SK-N-SH (cell line): ENCODE results near the gene FRK. TPM values are rescaled to one million over a fixed set of nuclear protein-coding genes. Genes with fewer than 3 reads are reported as not detected.

Experiments used
- CTCF ChIA-PET: fragments of 300-600, 350-600 bp; formaldehyde crosslinking; extraction: SDS; loops from one replicate; lab custom pipeline; 2021; lab: Yijun Ruan, JAX
- POLR2A ChIA-PET: fragments of 350-600 bp; sonication (Branson Sonifier 250); formaldehyde crosslinking; extraction: SDS; loops from one replicate; lab custom pipeline; 2020; ENCODE audit warnings: antibody characterized with exemption, inconsistent platforms; lab: Yijun Ruan, JAX
- DNase-seq: peaks from one replicate; pipeline ENCODE4 v3.0.0; 2012
- H2AFZ ChIP-seq: fragments of 200-600 bp; sonication (generic); 2 replicates; pipeline ENCODE4 v1.8.1; 2016; ENCODE audit warnings: antibody characterized with exemption, mild to moderate bottlenecking, low read depth
- H3F3A ChIP-seq: fragments of 200-600 bp; sonication (generic); replicated peaks from 2 replicates; pipeline ENCODE3; 2016; ENCODE audit warnings: antibody characterized with exemption, mild to moderate bottlenecking; ENCODE audit not compliant: insufficient read depth
- H3K27ac ChIP-seq, 2 experiments: fragments of 200-500 bp in 1 of 2; fragments of 200-600 bp in 1 of 2; sonication (Bioruptor generic) in 1 of 2; sonication (generic), shearing (Covaris generic) in 1 of 2; 2 replicates each; pipeline versions ENCODE4 v1.5.1 to v1.6.1; 2014 to 2016; ENCODE audit warnings: low read depth in 2 of 2, inconsistent platforms in 1 of 2, low read length in 1 of 2, mild to moderate bottlenecking in 1 of 2, mixed read lengths in 1 of 2
- H3K27me3 ChIP-seq: fragments of 200-600 bp; sonication (generic), shearing (Covaris generic); 2 replicates; pipeline ENCODE4 v1.6.1; 2016; ENCODE audit warnings: mixed run types; ENCODE audit not compliant: insufficient read depth
- H3K36me3 ChIP-seq, 2 experiments: fragments of 200-500 bp in 1 of 2; fragments of 200-600 bp in 1 of 2; sonication (Bioruptor generic) in 1 of 2; sonication (generic) in 1 of 2; replicated peaks in 1 of 2; 2 replicates each; pipeline versions ENCODE3 to v1.5.1; 2014 to 2016; ENCODE audit warnings: low read length in 1 of 2, mild to moderate bottlenecking in 1 of 2; ENCODE audit not compliant: insufficient read depth in 2 of 2, control insufficient read depth in 1 of 2
- H3K4me1 ChIP-seq, 2 experiments: fragments of 200-500 bp in 1 of 2; fragments of 200-600 bp in 1 of 2; sonication (Bioruptor generic) in 1 of 2; sonication (generic), shearing (Covaris generic) in 1 of 2; 2 replicates each; pipeline versions ENCODE4 v1.5.1 to v1.6.1; 2014 to 2016; ENCODE audit warnings: low read depth in 1 of 2, low read length in 1 of 2, mixed run types in 1 of 2; ENCODE audit not compliant: insufficient read depth in 2 of 2, control insufficient read depth in 1 of 2
- H3K4me2 ChIP-seq: fragments of 200-600 bp; sonication (generic), shearing (Covaris generic); 2 replicates; pipeline ENCODE4 v1.6.1; 2017; ENCODE audit warnings: mixed run types
- H3K4me3 ChIP-seq, 2 experiments: fragments of 200-500 bp in 1 of 2; fragments of 200-600 bp in 1 of 2; sonication (Bioruptor generic) in 1 of 2; sonication (generic), shearing (Covaris generic) in 1 of 2; 2 replicates each; pipeline versions ENCODE4 v1.5.1 to v1.8.1; 2014 to 2016; ENCODE audit warnings: low read depth in 2 of 2, inconsistent platforms in 1 of 2, low read length in 1 of 2, mild to moderate bottlenecking in 1 of 2, mixed read lengths in 1 of 2, moderate library complexity in 1 of 2
- H3K79me2 ChIP-seq: fragments of 200-600 bp; sonication (generic); 2 replicates; pipeline ENCODE4 v1.8.1; 2017; ENCODE audit warnings: mild to moderate bottlenecking; ENCODE audit not compliant: insufficient read depth
- H3K9ac ChIP-seq: fragments of 200-600 bp; sonication (generic); 2 replicates; pipeline ENCODE4 v1.6.1; 2017; ENCODE audit warnings: mixed run types
- H3K9me2 ChIP-seq: fragments of 200-600 bp; sonication (generic); 2 replicates; pipeline ENCODE4 v1.6.1; 2017; ENCODE audit warnings: mixed run types
- H3K9me3 ChIP-seq: fragments of 200-600 bp; sonication (generic); 2 replicates; pipeline ENCODE4 v1.6.1; 2017; ENCODE audit warnings: mixed run types, mild to moderate bottlenecking, moderate library complexity
- H4K20me1 ChIP-seq: fragments of 200-600 bp; sonication (generic); 2 replicates; pipeline ENCODE4 v1.6.1; 2017; ENCODE audit warnings: mild to moderate bottlenecking, mixed run types; ENCODE audit not compliant: insufficient read depth
- CHD2 ChIP-seq: fragments of 150-350 bp; IDR thresholded peaks from 2 replicates; pipeline ENCODE4 v1.6.1; 2018; ENCODE audit warnings: low read length; ENCODE audit not compliant: partially characterized antibody
- EZH2phosphoT487 ChIP-seq: fragments of 200-600 bp; sonication (generic); IDR thresholded peaks from 2 replicates; pipeline ENCODE4 v1.6.1; 2017; ENCODE audit warnings: low read depth, mixed run types, mild to moderate bottlenecking, antibody characterized with exemption, moderate library complexity, borderline replicate concordance
- GABPA ChIP-seq: IDR thresholded peaks from 2 replicates; pipeline ENCODE4 v1.4.0; 2012; ENCODE audit warnings: low read depth, mild to moderate bottlenecking
- JUND ChIP-seq: IDR thresholded peaks from 2 replicates; pipeline ENCODE4 v1.4.0; 2012
- MXI1 ChIP-seq: IDR thresholded peaks from 2 replicates; pipeline ENCODE4 v1.6.1; 2012; ENCODE audit warnings: mild to moderate bottlenecking, low read depth, low read length, improper control_type of control experiment
- SIN3A ChIP-seq: IDR thresholded peaks from 2 replicates; pipeline ENCODE4 v1.6.1; 2012; ENCODE audit warnings: low read depth, mild to moderate bottlenecking, low read length, moderate library complexity, borderline replicate concordance
- SMC3 ChIP-seq: IDR thresholded peaks from 2 replicates; pipeline ENCODE4 v1.6.1; 2012; ENCODE audit warnings: low read depth, low read length, improper control_type of control experiment
- TAF1 ChIP-seq: IDR thresholded peaks from 2 replicates; pipeline ENCODE4 v1.6.1; 2012; ENCODE audit warnings: low read depth, mild to moderate bottlenecking, low read length, moderate library complexity, borderline replicate concordance
- USF2 ChIP-seq: fragments of 150-350 bp; IDR thresholded peaks from 2 replicates; pipeline ENCODE4 v1.6.1; 2017; ENCODE audit warnings: antibody characterized with exemption, low read length, low read depth, borderline replicate concordance
- YY1 ChIP-seq: IDR thresholded peaks from 2 replicates; pipeline ENCODE4 v1.4.0; 2012; ENCODE audit warnings: low read depth, mild to moderate bottlenecking
- ZBTB33 ChIP-seq: IDR thresholded peaks from 2 replicates; pipeline ENCODE4 v1.4.0; 2012; ENCODE audit warnings: low read depth, borderline replicate concordance
- WGBS: methylation state at CpG from one replicate; pipeline ENCODE4 v1.1.6; 2017; ENCODE audit warnings: low lambda C conversion rate; 5-methylcytosine and 5-hydroxymethylcytosine counted together
- polyA plus RNA-seq, 3 experiments: library from polyadenylated mRNA; depleted of rRNA; stranded (reverse); fragments of >200 nt; gene quantifications; 2 replicates each; pipeline ENCODE4 v1.2.3, GENCODE V29; 2012
- TF ChIP-seq, protein P1 (sequence below): fragments of 150-350 bp; IDR thresholded peaks from 2 replicates; pipeline ENCODE4 v1.6.1; 2016; ENCODE audit warnings: mild to moderate bottlenecking, low read depth, low read length
- TF ChIP-seq, protein P2 (sequence below): IDR thresholded peaks from 2 replicates; pipeline ENCODE4 v1.4.0; 2012; ENCODE audit warnings: low read depth
- TF ChIP-seq, protein P3 (sequence below): fragments of 200-600 bp; sonication (generic); IDR thresholded peaks from 2 replicates; pipeline ENCODE4 v1.6.1; 2017; ENCODE audit warnings: antibody characterized with exemption, mild to moderate bottlenecking, moderate library complexity

The FRK gene
- polyA plus RNA-seq, 1 of the 3 experiments (the other 2 are of a cell fraction): under 0.01 TPM

- no peaks in the 10 kb centered on the region for H3K9me3 ChIP-seq
- no peaks in the 10 kb centered on the region for H3F3A ChIP-seq
- H3K9me2 ChIP-seq: no peaks in the 10 kb centered on the region
- H3K27ac ChIP-seq: no peak overlapping the region
- H2AFZ ChIP-seq: no peak overlapping the region
- no peaks in the 10 kb centered on the region for H3K4me1 ChIP-seq
- no peak overlapping the region for H3K4me2 ChIP-seq
- DNase-seq: no peak
- no peak overlapping the region for H3K9ac ChIP-seq
- TF ChIP-seq, protein P1, sequence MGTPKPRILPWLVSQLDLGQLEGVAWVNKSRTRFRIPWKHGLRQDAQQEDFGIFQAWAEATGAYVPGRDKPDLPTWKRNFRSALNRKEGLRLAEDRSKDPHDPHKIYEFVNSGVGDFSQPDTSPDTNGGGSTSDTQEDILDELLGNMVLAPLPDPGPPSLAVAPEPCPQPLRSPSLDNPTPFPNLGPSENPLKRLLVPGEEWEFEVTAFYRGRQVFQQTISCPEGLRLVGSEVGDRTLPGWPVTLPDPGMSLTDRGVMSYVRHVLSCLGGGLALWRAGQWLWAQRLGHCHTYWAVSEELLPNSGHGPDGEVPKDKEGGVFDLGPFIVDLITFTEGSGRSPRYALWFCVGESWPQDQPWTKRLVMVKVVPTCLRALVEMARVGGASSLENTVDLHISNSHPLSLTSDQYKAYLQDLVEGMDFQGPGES: no peak
- TF ChIP-seq MXI1 (no peak), SIN3A (no peak), JUND (no peak), ZBTB33 (no peak)
- TF ChIP-seq, protein P2, sequence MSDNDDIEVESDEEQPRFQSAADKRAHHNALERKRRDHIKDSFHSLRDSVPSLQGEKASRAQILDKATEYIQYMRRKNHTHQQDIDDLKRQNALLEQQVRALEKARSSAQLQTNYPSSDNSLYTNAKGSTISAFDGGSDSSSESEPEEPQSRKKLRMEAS: no peak
- no peaks in the 10 kb centered on the region for H3K36me3 ChIP-seq
- H3K79me2 ChIP-seq: no peaks in the 10 kb centered on the region
- WGBS: 26% methylated on average over 1 of the region's 1 CpG
- no peak overlapping the region for H3K4me3 ChIP-seq
- no peaks in the 10 kb centered on the region for H3K27me3 ChIP-seq
- POLR2A ChIA-PET: no interaction called here
- CTCF ChIA-PET: no interaction called here
- no peaks in the 10 kb centered on the region for H4K20me1 ChIP-seq
Measured at GRCh38 chr6:116050737-116051136, 10.0 kb downstream of the FRK start.

DNA sequence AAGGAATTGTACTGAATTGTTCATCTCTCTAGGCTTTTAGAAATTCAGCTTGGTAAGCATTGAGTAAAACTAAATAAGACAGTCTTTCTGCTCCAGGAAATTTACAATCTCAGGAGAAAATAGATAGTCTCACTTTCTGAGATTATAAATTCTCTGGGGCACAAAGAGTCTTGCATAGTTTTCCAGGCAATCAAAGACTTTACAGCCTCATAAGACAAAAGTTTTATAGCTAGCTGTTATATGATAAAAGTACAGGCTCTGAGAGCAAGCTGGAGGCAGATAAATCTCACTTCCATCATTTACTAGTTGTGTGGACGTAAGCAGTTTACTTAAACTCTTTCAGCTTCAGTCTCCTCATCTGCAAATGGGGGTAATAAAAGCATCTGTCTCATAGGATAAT is 11.4 kb downstream of the FRK start:
- Histone ChIP-seq H3K27ac (no peak overlapping the region), H2AFZ (no peak overlapping the region), H3F3A (no peaks in the 10 kb centered on the region), H3K79me2 (no peaks in the 10 kb centered on the region), H4K20me1 (no peaks in the 10 kb centered on the region), H3K9me3 (no peaks in the 10 kb centered on the region), H3K27me3 (no peaks in the 10 kb centered on the region), H3K4me1 (no peaks in the 10 kb centered on the region), H3K9ac (no peak overlapping the region), H3K36me3 (no peaks in the 10 kb centered on the region), H3K4me2 (no peak overlapping the region), H3K9me2 (no peaks in the 10 kb centered on the region), H3K4me3 (no peak overlapping the region)
- DNase-seq: no peak
- POLR2A ChIA-PET: no interaction called here
- CTCF ChIA-PET: interaction anchor here (1.0 kb wide), 1 partner anchor 11 kb away, joined by 4 read pairs; no protein-coding TSS in a partner anchor
- WGBS: 70% methylated on average over 1 of the region's 1 CpG
- TF ChIP-seq USF2 (no peak), GABPA (no peak), SMC3 (no peak), ZBTB33 (no peak), TAF1 (no peak), CHD2 (no peak), YY1 (no peak), JUND (no peak), EZH2phosphoT487 (no peak)
- TF ChIP-seq, protein P3, sequence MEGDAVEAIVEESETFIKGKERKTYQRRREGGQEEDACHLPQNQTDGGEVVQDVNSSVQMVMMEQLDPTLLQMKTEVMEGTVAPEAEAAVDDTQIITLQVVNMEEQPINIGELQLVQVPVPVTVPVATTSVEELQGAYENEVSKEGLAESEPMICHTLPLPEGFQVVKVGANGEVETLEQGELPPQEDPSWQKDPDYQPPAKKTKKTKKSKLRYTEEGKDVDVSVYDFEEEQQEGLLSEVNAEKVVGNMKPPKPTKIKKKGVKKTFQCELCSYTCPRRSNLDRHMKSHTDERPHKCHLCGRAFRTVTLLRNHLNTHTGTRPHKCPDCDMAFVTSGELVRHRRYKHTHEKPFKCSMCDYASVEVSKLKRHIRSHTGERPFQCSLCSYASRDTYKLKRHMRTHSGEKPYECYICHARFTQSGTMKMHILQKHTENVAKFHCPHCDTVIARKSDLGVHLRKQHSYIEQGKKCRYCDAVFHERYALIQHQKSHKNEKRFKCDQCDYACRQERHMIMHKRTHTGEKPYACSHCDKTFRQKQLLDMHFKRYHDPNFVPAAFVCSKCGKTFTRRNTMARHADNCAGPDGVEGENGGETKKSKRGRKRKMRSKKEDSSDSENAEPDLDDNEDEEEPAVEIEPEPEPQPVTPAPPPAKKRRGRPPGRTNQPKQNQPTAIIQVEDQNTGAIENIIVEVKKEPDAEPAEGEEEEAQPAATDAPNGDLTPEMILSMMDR: no peak
- TF ChIP-seq, protein P1: no peak
